Muscle of leg (tissue), 11 donors: ENCODE measurements around the gene FOXP4. TPM values are rescaled to one million over a fixed set of nuclear protein-coding genes. Genes with fewer than 3 reads are reported as not detected.
A peak's percentile ranks its signal among the peaks of the same experiment; 100 is the strongest.

Source experiments
- DNase-seq: peaks from one replicate; pipeline ENCODE4 v3.0.0; 2013
- H3K27ac ChIP-seq: one replicate; pipeline ENCODE4 v1.5.1; 2013; ENCODE audit warnings: mild to moderate bottlenecking, low read length, control low read depth
- H3K27me3 ChIP-seq: one replicate; pipeline ENCODE4 v1.6.1; 2013; ENCODE audit warnings: low read length; ENCODE audit not compliant: control insufficient read depth, insufficient read depth
- H3K36me3 ChIP-seq: one replicate; pipeline ENCODE4 v1.6.1; 2013; ENCODE audit warnings: low read length; ENCODE audit not compliant: control insufficient read depth, insufficient read depth
- H3K4me1 ChIP-seq: one replicate; pipeline ENCODE4 v1.6.1; 2013; ENCODE audit warnings: low read length; ENCODE audit not compliant: control insufficient read depth, insufficient read depth
- H3K4me3 ChIP-seq: one replicate; pipeline ENCODE4 v1.5.1; 2013; ENCODE audit warnings: low read length, control low read depth
- H3K9me3 ChIP-seq: replicated peaks from 2 replicates; pipeline ENCODE4 v1.6.1; 2013; ENCODE audit warnings: low read depth, low read length; ENCODE audit not compliant: control insufficient read depth
- WGBS: methylation state at CpG from one replicate; pipeline ENCODE4 v1.1.5; 2013; ENCODE audit warnings: missing lambda C conversion rate; ENCODE audit not compliant: insufficient coverage; 5-methylcytosine and 5-hydroxymethylcytosine counted together
- polyA plus RNA-seq, 8 donors: library from polyadenylated mRNA; unstranded; fragments of 120-200 nt; gene quantifications; one replicate each; pipeline versions ENCODE4 v1.2.1 to v1.2.3, GENCODE V29; 2013; ENCODE audit warnings: inconsistent platforms in 1 of 8, low replicate concordance in 1 of 8; ENCODE audit not compliant: insufficient read length in 8 of 8, insufficient read depth in 1 of 8
- total RNA-seq: library from RNA; stranded (reverse); fragments of 120-200 nt; gene quantifications from one replicate; pipeline ENCODE4 v1.2.4, GENCODE V29; 2013

FOXP4 gene
- total and polyA plus RNA-seq, 9 donors: 3.0 to 25.7 (median 14.3) TPM

- Histone ChIP-seq H3K27ac (no peak overlapping the region), H3K4me3 (no peak overlapping the region), H3K27me3 (no peaks in the 10 kb centered on the region), H3K9me3 (no peaks in the 10 kb centered on the region), H3K36me3 (peaks cover 15% of the 10 kb centered on the region), H3K4me1 (peaks cover 83% of the 10 kb centered on the region)
- DNase-seq: no peak
- WGBS: 85% methylated on average over 2 of the region's 5 CpGs
Observed at GRCh38 chr6:41582540-41582939, 36.4 kb downstream of the FOXP4 start.

DNA sequence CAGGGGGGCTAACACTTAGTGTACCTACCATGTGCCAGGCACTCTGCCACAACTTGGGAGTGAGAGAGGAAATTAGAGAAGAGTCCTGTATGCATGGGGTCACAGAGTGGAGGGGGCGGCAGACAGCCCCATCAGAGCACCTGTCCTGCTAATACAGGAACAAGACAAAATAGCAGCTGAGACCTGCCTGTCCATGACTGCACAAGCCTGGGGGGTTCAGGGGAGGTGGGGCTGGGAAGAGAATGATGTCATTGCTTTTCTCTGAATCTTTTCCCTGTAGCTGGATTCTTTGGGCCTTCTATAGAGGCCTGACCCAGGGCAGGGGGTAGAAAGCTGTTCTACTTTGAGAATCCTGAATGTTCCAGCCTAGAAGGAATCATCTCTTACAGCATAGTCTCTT is 37.4 kb downstream of the FOXP4 start:
- peak; percentile 49 for DNase-seq
- WGBS: no CpG with 5 or more reads among the region's 1 CpG
- H3K4me1 ChIP-seq: peaks cover 82% of the 10 kb centered on the region
- H3K36me3 ChIP-seq: peaks cover 21% of the 10 kb centered on the region
- H3K27me3 ChIP-seq: no peaks in the 10 kb centered on the region
- no peak overlapping the region for H3K27ac ChIP-seq
- H3K9me3 ChIP-seq: no peaks in the 10 kb centered on the region
- no peak overlapping the region for H3K4me3 ChIP-seq

- no peaks in the 10 kb centered on the region for H3K9me3 ChIP-seq
- H3K27ac ChIP-seq: no peak overlapping the region
- H3K36me3 ChIP-seq: peaks cover 27% of the 10 kb centered on the region
- H3K27me3 ChIP-seq: no peaks in the 10 kb centered on the region
- no peak for DNase-seq
- no peak overlapping the region for H3K4me3 ChIP-seq
- H3K4me1 ChIP-seq: peaks cover 77% of the 10 kb centered on the region
- WGBS: 77% methylated on average over 3 of the region's 6 CpGs
Observed at GRCh38 chr6:41584205-41584604, 38.0 kb downstream of the FOXP4 start.

GRCh38 chr6:41584668-41585205 is 38.6 kb downstream of the FOXP4 start:
- 65% methylated on average over 9 of the region's 11 CpGs for WGBS
- Histone ChIP-seq H3K27ac (no peak overlapping the region), H3K4me1 (peaks cover 77% of the 10 kb centered on the region)

DNA sequence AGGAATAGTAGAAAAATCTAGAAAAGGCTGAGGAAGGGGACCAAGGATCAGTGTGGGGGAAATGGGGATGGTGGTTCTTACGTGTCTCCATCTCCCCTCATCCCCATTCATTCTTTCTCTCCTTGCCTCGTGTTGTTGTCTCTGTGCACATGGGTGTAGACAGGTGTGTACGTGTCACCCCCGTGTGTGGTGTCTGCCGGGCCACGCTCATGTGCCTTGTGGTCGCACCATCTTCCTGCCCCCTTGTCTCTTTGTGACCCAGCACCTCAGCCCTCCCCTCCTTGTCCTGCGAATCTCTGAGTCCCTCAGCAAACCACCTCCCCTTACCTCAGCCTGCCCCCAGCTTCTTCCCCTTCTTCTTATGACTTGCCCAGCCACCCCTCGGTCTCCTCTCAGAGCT is 39.4 kb downstream of the FOXP4 start:
- DNase-seq: no peak

More at GRCh38 chr6:41584668-41585205, 38.6 kb downstream of the FOXP4 start:
- no peaks in the 10 kb centered on the region for H3K9me3 ChIP-seq
- no peak overlapping the region for H3K4me3 ChIP-seq
- peaks cover 27% of the 10 kb centered on the region for H3K36me3 ChIP-seq
- no peaks in the 10 kb centered on the region for H3K27me3 ChIP-seq
- DNase-seq: no peak

DNA sequence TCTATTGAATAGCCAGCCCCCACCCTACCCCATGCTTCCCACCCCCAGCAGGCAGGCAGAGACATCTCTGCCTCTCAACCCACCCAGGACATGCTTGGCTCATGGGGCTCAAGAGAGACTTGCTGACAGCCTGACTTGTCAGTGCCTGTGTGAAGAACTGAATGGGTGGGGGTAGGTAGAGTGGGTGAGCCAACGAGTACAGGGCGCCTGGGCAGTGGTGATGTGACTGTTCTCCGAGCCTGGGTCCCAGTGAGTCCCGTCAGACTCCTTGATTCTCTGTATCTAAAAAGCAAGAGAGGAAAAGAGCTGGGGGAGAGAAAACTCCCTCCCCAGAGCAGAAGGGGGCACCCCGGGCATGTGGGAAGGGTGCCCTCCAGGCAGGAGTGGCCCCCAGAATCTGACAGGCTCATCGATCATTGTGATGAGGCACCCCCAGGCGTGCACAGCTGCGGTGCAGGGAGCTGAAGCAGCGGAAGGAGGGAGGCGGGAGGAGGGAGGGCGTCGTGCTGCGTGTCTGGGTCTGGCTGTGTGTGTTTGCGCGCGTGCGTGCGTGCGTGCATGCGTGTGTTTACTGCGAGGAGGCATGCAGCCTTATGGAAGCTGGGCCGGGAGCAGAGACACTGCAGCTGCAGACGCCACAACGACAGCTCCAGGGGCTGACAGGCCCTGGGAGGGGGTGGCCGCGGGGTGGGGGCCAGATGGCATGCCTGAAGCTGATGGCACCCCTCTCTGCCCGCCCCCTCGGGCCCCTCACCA is 40.2 kb downstream of the FOXP4 start:
- Histone ChIP-seq H3K27me3 (no peaks in the 10 kb centered on the region), H3K9me3 (no peaks in the 10 kb centered on the region), H3K27ac (no peak overlapping the region), H3K4me1 (peaks cover 63% of the 10 kb centered on the region), H3K36me3 (peaks cover 42% of the 10 kb centered on the region), H3K4me3 (no peak overlapping the region)
- WGBS: 40% methylated on average over 21 of the region's 28 CpGs
- DNase-seq: no peak

More for the DNA sequence above, 39.4 kb downstream of the FOXP4 start:
- Histone ChIP-seq H3K4me1 (peaks cover 72% of the 10 kb centered on the region), H3K27me3 (no peaks in the 10 kb centered on the region), H3K4me3 (no peak overlapping the region), H3K36me3 (peaks cover 34% of the 10 kb centered on the region), H3K27ac (no peak overlapping the region), H3K9me3 (no peaks in the 10 kb centered on the region)
- WGBS: 95% methylated on average over 7 of the region's 9 CpGs

DNA sequence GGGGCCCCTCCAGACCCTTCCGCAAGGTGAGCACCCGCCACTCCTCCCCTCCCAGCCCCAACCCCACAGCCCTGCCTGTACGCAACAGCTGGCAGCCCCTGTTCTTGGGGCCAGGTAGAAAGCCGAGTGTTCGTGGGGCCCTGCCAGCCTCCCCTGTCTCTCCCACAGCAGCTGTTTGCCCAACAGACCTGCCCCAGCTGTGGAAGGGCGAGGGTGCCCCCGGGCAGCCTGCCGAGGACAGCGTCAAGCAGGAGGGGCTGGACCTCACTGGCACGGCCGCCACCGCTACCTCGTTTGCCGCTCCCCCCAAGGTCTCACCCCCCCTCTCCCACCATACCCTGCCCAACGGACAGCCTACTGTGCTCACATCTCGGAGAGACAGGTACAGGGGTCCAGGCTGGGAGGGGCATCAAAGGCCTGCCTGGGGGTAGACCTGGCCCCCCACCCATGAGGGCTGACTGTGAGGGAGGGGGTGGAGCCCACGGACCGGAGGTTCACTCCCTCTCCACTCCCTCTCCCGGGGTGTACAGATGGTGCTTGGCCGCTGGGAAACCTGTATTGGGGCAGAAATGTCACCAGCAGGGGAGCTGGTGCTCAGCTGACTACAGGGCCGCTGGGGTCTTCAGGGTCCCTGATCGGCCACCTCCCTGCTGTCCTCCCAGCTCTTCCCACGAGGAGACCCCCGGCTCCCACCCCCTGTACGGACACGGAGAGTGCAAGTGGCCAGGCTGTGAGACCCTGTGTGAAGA is 41.1 kb downstream of the FOXP4 start:
- H3K36me3 ChIP-seq: peaks cover 46% of the 10 kb centered on the region
- WGBS: 60% methylated on average over 15 of the region's 26 CpGs
- no peak overlapping the region for H3K27ac ChIP-seq
- H3K9me3 ChIP-seq: no peaks in the 10 kb centered on the region
- H3K4me3 ChIP-seq: no peak overlapping the region
- no peak for DNase-seq
- peaks cover 58% of the 10 kb centered on the region for H3K4me1 ChIP-seq
- H3K27me3 ChIP-seq: no peaks in the 10 kb centered on the region

- no peak overlapping the region for H3K4me3 ChIP-seq
- DNase-seq: no peak
- H3K27ac ChIP-seq: no peak overlapping the region
- H3K4me1 ChIP-seq: peaks cover 51% of the 10 kb centered on the region
- WGBS: 72% methylated on average over 8 of the region's 15 CpGs
- H3K36me3 ChIP-seq: peaks cover 51% of the 10 kb centered on the region
- H3K9me3 ChIP-seq: no peaks in the 10 kb centered on the region
- no peaks in the 10 kb centered on the region for H3K27me3 ChIP-seq
Observed at GRCh38 chr6:41588111-41588510, 41.9 kb downstream of the FOXP4 start.

DNA sequence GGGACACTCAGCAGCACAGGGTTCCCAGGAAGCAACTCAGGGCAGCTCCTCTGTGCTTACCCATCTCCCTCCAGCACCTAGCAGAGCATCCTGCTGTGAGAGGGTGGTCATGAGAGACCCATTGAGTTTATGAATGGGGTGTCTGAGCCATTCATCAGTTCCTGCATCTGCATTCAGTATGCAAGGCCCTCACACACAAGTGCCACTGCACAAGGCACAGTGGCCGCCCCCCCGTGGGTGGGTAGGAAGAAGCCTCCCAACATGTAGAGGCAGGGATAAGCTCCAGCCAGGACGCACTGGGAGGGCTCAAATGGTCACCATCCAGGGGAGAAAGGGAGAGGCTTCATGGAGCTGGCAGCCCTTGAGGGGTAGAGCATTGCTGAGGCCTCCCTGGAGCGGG is 43.0 kb downstream of the FOXP4 start:
- no peak for DNase-seq
- H3K4me1 ChIP-seq: peaks cover 39% of the 10 kb centered on the region
- no peaks in the 10 kb centered on the region for H3K27me3 ChIP-seq
- H3K27ac ChIP-seq: no peak overlapping the region
- H3K36me3 ChIP-seq: peaks cover 53% of the 10 kb centered on the region
- no peaks in the 10 kb centered on the region for H3K9me3 ChIP-seq
- H3K4me3 ChIP-seq: no peak overlapping the region
- WGBS: 92% methylated on average over 1 of the region's 4 CpGs
